ENCODE data around the gene RPS21.

Gene RPS21

GRCh38 chr20:62366370-62367135 lies 20.4 kb upstream of the RPS21 start:
- peaks cover 7 to 31% of the 10 kb centered on the region in 2 donors for H3K27me3 ChIP-seq (ENCODE audit: control insufficient read depth in 1 of 2, insufficient read depth in 2 of 2, low read length in 2 of 2)
- no peaks in the 10 kb centered on the region for H3K36me3 ChIP-seq (ENCODE audit: control insufficient read depth in 1 of 2, insufficient read depth in 2 of 2, low read length in 2 of 2)
- no peaks in the 10 kb centered on the region for H3K9me3 ChIP-seq (ENCODE audit: control insufficient read depth in 1 of 2, low read length in 2 of 2)
- peaks cover 27 to 35% of the 10 kb centered on the region in 2 donors for H3K4me1 ChIP-seq (ENCODE audit: control insufficient read depth in 1 of 2, insufficient read depth in 2 of 2, low read length in 2 of 2)
- H3K27ac ChIP-seq (ENCODE audit: low read depth, low read length) = peak overlapping the region; percentile 32
- H3K4me3 ChIP-seq (ENCODE audit: low read depth in 1 of 2, low read length in 2 of 2) = peak overlapping the region; percentile 58 to 60
- H3K9ac ChIP-seq (ENCODE audit: low read depth in 1 of 2, low read length in 2 of 2) = peak overlapping the region; percentile 18 to 25

- H3K27me3 ChIP-seq (ENCODE audit: control insufficient read depth in 1 of 2, insufficient read depth in 2 of 2, low read length in 2 of 2) = peaks cover 7 to 31% of the 10 kb centered on the region in 2 donors
- no peaks in the 10 kb centered on the region for H3K9me3 ChIP-seq (ENCODE audit: control insufficient read depth in 1 of 2, low read length in 2 of 2)
- peak within 1 kb of the TSS; percentile 58 to 60 for H3K4me3 ChIP-seq (ENCODE audit: low read depth in 1 of 2, low read length in 2 of 2)
- peaks cover 27 to 35% of the 10 kb centered on the region in 2 donors for H3K4me1 ChIP-seq (ENCODE audit: control insufficient read depth in 1 of 2, insufficient read depth in 2 of 2, low read length in 2 of 2)
- H3K36me3 ChIP-seq (ENCODE audit: control insufficient read depth in 1 of 2, insufficient read depth in 2 of 2, low read length in 2 of 2) = no peaks in the 10 kb centered on the region
- H3K27ac ChIP-seq (ENCODE audit: low read depth, low read length) = peak within 1 kb of the TSS; percentile 32
- peak within 1 kb of the TSS; percentile 25 for H3K9ac ChIP-seq (ENCODE audit: low read depth in 1 of 2, low read length in 2 of 2)
Measured at GRCh38 chr20:62367136-62367632, 19.7 kb upstream of the RPS21 start, which contains the start of gene LAMA5. TSS of gene LAMA5 (minus strand) at chr20:62367312. CDS start at chr20:62367245, 67 bp downstream.

GRCh38 chr20:62367633-62368391 lies 19.1 kb upstream of the RPS21 start:
- peak overlapping the region in 1 of 2 donors; percentile 25 for H3K9ac ChIP-seq (ENCODE audit: low read depth in 1 of 2, low read length in 2 of 2)
- H3K36me3 ChIP-seq (ENCODE audit: control insufficient read depth in 1 of 2, insufficient read depth in 2 of 2, low read length in 2 of 2) = no peaks in the 10 kb centered on the region
- peaks cover 27 to 35% of the 10 kb centered on the region in 2 donors for H3K4me1 ChIP-seq (ENCODE audit: control insufficient read depth in 1 of 2, insufficient read depth in 2 of 2, low read length in 2 of 2)
- no peaks in the 10 kb centered on the region for H3K9me3 ChIP-seq (ENCODE audit: control insufficient read depth in 1 of 2, low read length in 2 of 2)
- peak overlapping the region; percentile 10 for H3K27ac ChIP-seq (ENCODE audit: low read depth, low read length)
- peaks cover 7 to 31% of the 10 kb centered on the region in 2 donors for H3K27me3 ChIP-seq (ENCODE audit: control insufficient read depth in 1 of 2, insufficient read depth in 2 of 2, low read length in 2 of 2)
- H3K4me3 ChIP-seq (ENCODE audit: low read depth in 1 of 2, low read length in 2 of 2) = peak overlapping the region; percentile 50 to 57

- H3K4me1 ChIP-seq (ENCODE audit: control insufficient read depth in 1 of 2, insufficient read depth in 2 of 2, low read length in 2 of 2) = peaks cover 27 to 35% of the 10 kb centered on the region in 2 donors
- H3K27me3 ChIP-seq (ENCODE audit: control insufficient read depth in 1 of 2, insufficient read depth in 2 of 2, low read length in 2 of 2) = peaks cover 7 to 31% of the 10 kb centered on the region in 2 donors
- H3K4me3 ChIP-seq (ENCODE audit: low read depth in 1 of 2, low read length in 2 of 2) = peak overlapping the region in 1 of 2 donors; percentile 24
- no peak overlapping the region for H3K9ac ChIP-seq (ENCODE audit: low read depth in 1 of 2, low read length in 2 of 2)
- no peaks in the 10 kb centered on the region for H3K36me3 ChIP-seq (ENCODE audit: control insufficient read depth in 1 of 2, insufficient read depth in 2 of 2, low read length in 2 of 2)
- H3K9me3 ChIP-seq (ENCODE audit: control insufficient read depth in 1 of 2, low read length in 2 of 2) = no peaks in the 10 kb centered on the region
- H3K27ac ChIP-seq (ENCODE audit: low read depth, low read length) = peak overlapping the region; percentile 10
Measured at GRCh38 chr20:62368392-62368975, 18.4 kb upstream of the RPS21 start.

DNA sequence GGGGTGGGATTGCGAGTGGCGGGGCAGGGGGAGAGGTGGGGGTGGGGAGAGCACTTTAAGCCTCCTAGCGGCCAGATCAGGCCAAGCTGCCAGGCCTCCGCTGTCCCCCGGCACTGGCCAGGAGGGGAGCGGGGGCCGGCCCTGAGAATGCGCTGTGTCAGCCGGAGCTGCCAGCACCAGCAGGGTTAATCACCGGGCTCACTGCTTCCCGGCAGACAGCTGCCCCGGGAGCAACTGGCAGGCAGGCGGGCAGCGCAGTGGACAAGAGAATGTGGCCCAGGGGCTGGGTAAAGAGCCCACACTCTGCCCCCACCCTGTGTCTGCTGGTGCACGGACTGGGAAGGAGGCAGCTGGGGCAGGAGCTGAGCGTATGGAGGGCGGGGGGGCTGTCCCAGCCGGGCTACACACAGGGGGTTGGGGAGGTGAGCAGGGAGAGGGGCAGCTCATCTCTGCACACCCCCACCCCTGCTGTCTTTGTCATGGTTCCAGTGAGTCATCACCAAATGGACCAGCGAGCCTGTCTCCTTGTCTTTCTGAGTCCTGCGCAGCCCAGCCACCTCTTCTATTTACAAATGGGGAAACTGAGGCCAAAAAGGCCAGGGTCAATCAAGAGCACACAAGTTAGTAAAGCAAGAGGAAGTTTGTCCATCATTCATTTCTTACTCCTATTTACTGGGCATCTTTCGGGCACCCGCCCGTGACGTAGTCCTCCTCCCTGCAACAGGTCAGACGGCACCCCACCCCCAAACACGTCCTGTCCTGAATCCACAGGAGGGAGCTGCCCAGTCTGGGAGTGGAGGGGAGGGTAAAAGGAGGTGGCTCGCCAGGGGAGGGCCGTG lies 17.7 kb upstream of the RPS21 start:
- H3K9ac ChIP-seq (ENCODE audit: low read depth in 1 of 2, low read length in 2 of 2) = no peak overlapping the region
- H3K9me3 ChIP-seq (ENCODE audit: control insufficient read depth in 1 of 2, low read length in 2 of 2) = no peaks in the 10 kb centered on the region
- peaks cover 7 to 34% of the 10 kb centered on the region in 2 donors for H3K27me3 ChIP-seq (ENCODE audit: control insufficient read depth in 1 of 2, insufficient read depth in 2 of 2, low read length in 2 of 2)
- peak overlapping the region; percentile 20 for H3K27ac ChIP-seq (ENCODE audit: low read depth, low read length)
- H3K4me1 ChIP-seq (ENCODE audit: control insufficient read depth in 1 of 2, insufficient read depth in 2 of 2, low read length in 2 of 2) = peaks cover 27 to 35% of the 10 kb centered on the region in 2 donors
- H3K4me3 ChIP-seq (ENCODE audit: low read depth in 1 of 2, low read length in 2 of 2) = no peak overlapping the region
- no peaks in the 10 kb centered on the region for H3K36me3 ChIP-seq (ENCODE audit: control insufficient read depth in 1 of 2, insufficient read depth in 2 of 2, low read length in 2 of 2)

- Histone ChIP-seq H3K4me3 (ENCODE audit: low read depth in 1 of 2, low read length in 2 of 2) (no peak overlapping the region), H3K9me3 (ENCODE audit: control insufficient read depth in 1 of 2, low read length in 2 of 2) (no peaks in the 10 kb centered on the region), H3K27me3 (ENCODE audit: control insufficient read depth in 1 of 2, insufficient read depth in 2 of 2, low read length in 2 of 2) (peaks cover 7 to 31% of the 10 kb centered on the region in 2 donors), H3K9ac (ENCODE audit: low read depth in 1 of 2, low read length in 2 of 2) (no peak overlapping the region), H3K4me1 (ENCODE audit: control insufficient read depth in 1 of 2, insufficient read depth in 2 of 2, low read length in 2 of 2) (peaks cover 23 to 38% of the 10 kb centered on the region in 2 donors), H3K27ac (ENCODE audit: low read depth, low read length) (peak overlapping the region; percentile 20), H3K36me3 (ENCODE audit: control insufficient read depth in 1 of 2, insufficient read depth in 2 of 2, low read length in 2 of 2) (no peaks in the 10 kb centered on the region)
Measured at GRCh38 chr20:62369815-62370114, 17.1 kb upstream of the RPS21 start.

GRCh38 chr20:62370115-62370806 lies 16.6 kb upstream of the RPS21 start:
- Histone ChIP-seq H3K9me3 (ENCODE audit: control insufficient read depth in 1 of 2, low read length in 2 of 2) (no peaks in the 10 kb centered on the region), H3K4me1 (ENCODE audit: control insufficient read depth in 1 of 2, insufficient read depth in 2 of 2, low read length in 2 of 2) (peaks cover 21 to 38% of the 10 kb centered on the region in 2 donors), H3K9ac (ENCODE audit: low read depth in 1 of 2, low read length in 2 of 2) (no peak overlapping the region), H3K27ac (ENCODE audit: low read depth, low read length) (peak overlapping the region; percentile 20), H3K36me3 (ENCODE audit: control insufficient read depth in 1 of 2, insufficient read depth in 2 of 2, low read length in 2 of 2) (no peaks in the 10 kb centered on the region), H3K4me3 (ENCODE audit: low read depth in 1 of 2, low read length in 2 of 2) (no peak overlapping the region), H3K27me3 (ENCODE audit: control insufficient read depth in 1 of 2, insufficient read depth in 2 of 2, low read length in 2 of 2) (peaks cover 7 to 29% of the 10 kb centered on the region in 2 donors)

DNA sequence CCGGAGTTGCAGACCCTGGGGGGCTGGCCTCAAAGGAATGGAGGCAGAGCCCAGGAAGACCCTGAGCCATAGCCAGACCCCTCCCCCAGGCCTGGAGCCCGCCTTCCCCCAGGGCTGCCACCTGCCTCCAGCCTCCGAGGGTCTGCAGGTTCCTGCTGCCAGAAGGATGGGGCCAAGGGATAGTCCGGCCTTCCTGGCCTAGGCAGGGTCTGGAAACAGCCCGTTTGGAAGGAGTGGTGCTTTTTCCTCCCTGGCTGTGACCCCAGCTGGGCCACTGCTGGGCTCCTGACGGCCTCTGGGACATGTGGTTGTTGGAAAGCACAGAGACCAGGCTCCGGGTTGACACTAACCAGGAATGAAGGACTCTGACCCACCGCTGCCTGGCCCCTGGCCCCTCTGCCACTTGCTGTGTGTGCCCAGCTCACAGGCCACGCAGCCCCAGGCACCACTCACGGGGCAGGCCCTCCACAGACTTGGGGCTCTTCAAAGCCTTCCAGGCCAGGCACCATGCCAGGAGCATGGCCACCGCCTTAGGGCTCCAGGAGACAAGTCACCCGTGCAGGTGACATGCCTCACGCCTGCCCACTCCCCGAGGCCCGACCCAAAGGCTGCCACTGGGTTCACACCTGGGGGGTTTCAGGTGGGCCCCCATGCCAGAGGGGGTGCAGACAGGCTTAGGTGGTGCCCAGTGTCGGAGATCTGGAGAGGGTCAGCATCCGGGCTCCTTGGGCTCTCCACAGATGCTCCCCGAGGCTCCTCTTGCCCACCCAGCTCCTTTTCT lies 15.9 kb upstream of the RPS21 start:
- H3K27ac ChIP-seq (ENCODE audit: low read depth, low read length) = no peak overlapping the region
- H3K4me1 ChIP-seq (ENCODE audit: control insufficient read depth in 1 of 2, insufficient read depth in 2 of 2, low read length in 2 of 2) = peaks cover 14 to 39% of the 10 kb centered on the region in 2 donors
- no peak overlapping the region for H3K4me3 ChIP-seq (ENCODE audit: low read depth in 1 of 2, low read length in 2 of 2)
- H3K27me3 ChIP-seq (ENCODE audit: control insufficient read depth in 1 of 2, insufficient read depth in 2 of 2, low read length in 2 of 2) = peaks cover 7 to 28% of the 10 kb centered on the region in 2 donors
- H3K9me3 ChIP-seq (ENCODE audit: control insufficient read depth in 1 of 2, low read length in 2 of 2) = no peaks in the 10 kb centered on the region
- no peak overlapping the region for H3K9ac ChIP-seq (ENCODE audit: low read depth in 1 of 2, low read length in 2 of 2)
- H3K36me3 ChIP-seq (ENCODE audit: control insufficient read depth in 1 of 2, insufficient read depth in 2 of 2, low read length in 2 of 2) = no peaks in the 10 kb centered on the region

Measured in duodenal mucosa (tissue), 2 donors.